SK-N-SH treated with all-trans-retinoic acid at 6 μM for 48 hours (cell line): ENCODE results near the gene HNF1A.

ENCODE experiments used
- ATAC-seq: fragments of 200-7000 bp; cut with Tn5 transposase; 3 replicates; pipeline ENCODE4 v1.9.1; 2020; ENCODE audit warnings: mild to moderate bottlenecking, moderate library complexity
- ARNTL ChIP-seq: fragments of 450-650 bp; formaldehyde crosslinking; IDR thresholded peaks from 2 replicates; pipeline ENCODE4 v1.5.0; 2020; ENCODE audit warnings: low read depth, mild to moderate bottlenecking, moderate library complexity, borderline replicate concordance
- BACH2 ChIP-seq: fragments of 250-450 bp; sonication (Bioruptor Pico); IDR thresholded peaks from 2 replicates; pipeline ENCODE4 v1.9.0; 2021; ENCODE audit warnings: mild to moderate bottlenecking, borderline replicate concordance
- CSDC2 ChIP-seq: fragments of 250-450 bp; sonication (Bioruptor Pico); IDR thresholded peaks from 2 replicates; pipeline ENCODE4 v1.5.0; 2020; ENCODE audit warnings: mild to moderate bottlenecking, moderate library complexity
- ESRRG ChIP-seq: fragments of 250-450 bp; sonication (Bioruptor Pico); IDR thresholded peaks from 2 replicates; pipeline ENCODE4 v1.6.1; 2021; ENCODE audit warnings: mild to moderate bottlenecking
- GLIS3 ChIP-seq: fragments of 250-450 bp; sonication (Bioruptor Pico); IDR thresholded peaks from 2 replicates; pipeline ENCODE4 v1.5.0; 2020; ENCODE audit warnings: mild to moderate bottlenecking, moderate library complexity
- ISL1 ChIP-seq: fragments of 250-450 bp; sonication (Bioruptor Pico); IDR thresholded peaks from 2 replicates; pipeline ENCODE4 v2.1.2; 2022; ENCODE audit warnings: mild to moderate bottlenecking, moderate library complexity
- PPARA ChIP-seq: fragments of 250-450 bp; sonication (Bioruptor Pico); IDR thresholded peaks from 2 replicates; pipeline ENCODE4 v1.5.0; 2020; ENCODE audit warnings: mild to moderate bottlenecking, borderline replicate concordance
- RARB ChIP-seq: fragments of 250-450 bp; sonication (Bioruptor Pico); IDR thresholded peaks from 2 replicates; pipeline ENCODE4 v1.8.0; 2021; ENCODE audit warnings: mild to moderate bottlenecking, moderate library complexity
- SNAI2 ChIP-seq: fragments of 250-450 bp; sonication (Bioruptor Pico); IDR thresholded peaks from 2 replicates; pipeline ENCODE4 v1.5.0; 2020; ENCODE audit warnings: mild to moderate bottlenecking, moderate library complexity
- TCF4 ChIP-seq: fragments of 250-450 bp; sonication (Bioruptor Pico); IDR thresholded peaks from 2 replicates; pipeline ENCODE4 v1.8.0; 2021; ENCODE audit warnings: mild to moderate bottlenecking, moderate library complexity, borderline replicate concordance
- TOX ChIP-seq: fragments of 250-450 bp; sonication (Bioruptor Pico); IDR thresholded peaks from 2 replicates; pipeline ENCODE4 v1.8.0; 2021; ENCODE audit warnings: mild to moderate bottlenecking, moderate library complexity, borderline replicate concordance
- TSHZ2 ChIP-seq: fragments of 250-450 bp; sonication (Bioruptor Pico); IDR thresholded peaks from 2 replicates; pipeline ENCODE4 v1.5.0; 2020; ENCODE audit warnings: mild to moderate bottlenecking, moderate library complexity
- ZFP3 ChIP-seq: fragments of 250-450 bp; sonication (Bioruptor Pico); IDR thresholded peaks from 2 replicates; pipeline ENCODE4 v1.5.0; 2020; ENCODE audit warnings: mild to moderate bottlenecking, moderate library complexity
- ZFP30 ChIP-seq: fragments of 450-650 bp; formaldehyde crosslinking; IDR thresholded peaks from 2 replicates; pipeline ENCODE4 v1.5.0; 2022; ENCODE audit warnings: mild to moderate bottlenecking, moderate library complexity
- ZNF565 ChIP-seq: fragments of 450-650 bp; formaldehyde crosslinking; conservative IDR thresholded peaks from 2 replicates; pipeline ENCODE4 v1.5.0; 2020; ENCODE audit warnings: low read depth, mild to moderate bottlenecking, moderate library complexity
- ZNF70 ChIP-seq: fragments of 450-650 bp; formaldehyde crosslinking; IDR thresholded peaks from 2 replicates; pipeline ENCODE4 v1.5.0; 2020; ENCODE audit warnings: mild to moderate bottlenecking, moderate library complexity
- ZNF8 ChIP-seq: fragments of 450-650 bp; formaldehyde crosslinking; IDR thresholded peaks from 2 replicates; pipeline ENCODE4 v1.5.0; 2020; ENCODE audit warnings: mild to moderate bottlenecking, moderate library complexity
- TF ChIP-seq, protein P1 (sequence below): fragments of 250-450 bp; sonication (Bioruptor Pico); IDR thresholded peaks from 2 replicates; pipeline ENCODE4 v1.8.0; 2020; ENCODE audit warnings: mild to moderate bottlenecking, moderate library complexity, borderline replicate concordance
- TF ChIP-seq, protein P2 (sequence below): fragments of 250-450 bp; sonication (Bioruptor Pico); IDR thresholded peaks from 2 replicates; pipeline ENCODE4 v1.5.1; 2020; ENCODE audit warnings: low read depth, mild to moderate bottlenecking, moderate library complexity
- TF ChIP-seq, protein P3 (sequence below): fragments of 250-450 bp; sonication (Bioruptor Pico); IDR thresholded peaks from 2 replicates; pipeline ENCODE4 v1.5.1; 2021; ENCODE audit warnings: mild to moderate bottlenecking, moderate library complexity
- TF ChIP-seq, protein P4 (sequence below): fragments of 250-450 bp; sonication (Bioruptor Pico); IDR thresholded peaks from 2 replicates; pipeline ENCODE4 v1.8.0; 2021; ENCODE audit warnings: low read depth, mild to moderate bottlenecking, moderate library complexity, borderline replicate concordance

The HNF1A gene

GRCh38 chr12:121001060-121001459, 22.7 kb downstream of the HNF1A start:
- ATAC-seq: no peak

DNA sequence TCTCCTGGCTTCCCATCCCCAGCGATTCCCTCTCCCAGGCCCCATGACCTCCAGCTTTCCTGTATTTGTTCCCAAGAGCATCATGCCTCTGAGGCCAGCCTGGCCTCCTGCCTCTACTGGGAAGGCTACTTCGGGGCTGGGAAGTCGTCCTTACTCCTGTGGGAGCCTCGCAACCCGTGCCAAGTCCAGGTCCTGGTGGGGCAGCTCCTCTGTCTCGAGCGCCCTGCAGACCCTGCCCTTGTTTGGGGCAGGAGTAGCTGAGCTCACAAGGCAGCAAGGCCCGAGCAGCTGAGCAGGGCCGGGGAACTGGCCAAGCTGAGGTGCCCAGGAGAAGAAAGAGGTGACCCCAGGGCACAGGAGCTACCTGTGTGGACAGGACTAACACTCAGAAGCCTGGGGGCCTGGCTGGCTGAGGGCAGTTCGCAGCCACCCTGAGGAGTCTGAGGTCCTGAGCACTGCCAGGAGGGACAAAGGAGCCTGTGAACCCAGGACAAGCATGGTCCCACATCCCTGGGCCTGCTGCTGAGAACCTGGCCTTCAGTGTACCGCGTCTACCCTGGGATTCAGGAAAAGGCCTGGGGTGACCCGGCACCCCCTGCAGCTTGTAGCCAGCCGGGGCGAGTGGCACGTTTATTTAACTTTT, 23.6 kb downstream of the HNF1A start:
- no peak for ATAC-seq
- no peak for TF ChIP-seq TOX
- no peak for TF ChIP-seq SNAI2 (CRISPR knock-in tag)
- TF ChIP-seq CSDC2 (CRISPR knock-in tag): no peak
- no peak for TF ChIP-seq RARB (CRISPR knock-in tag)
- TF ChIP-seq ARNTL (CRISPR knock-in tag): no peak
- TF ChIP-seq, all 23 proteins: peak for 0

More at GRCh38 chr12:121001060-121001459, 22.7 kb downstream of the HNF1A start:
- TF ChIP-seq RARB (CRISPR knock-in tag) (no peak), TCF4 (CRISPR knock-in tag) (no peak), ZNF70 (CRISPR knock-in tag) (no peak), TSHZ2 (CRISPR knock-in tag) (no peak), ZNF8 (no peak), ESRRG (CRISPR knock-in tag) (no peak), ZFP3 (no peak), BACH2 (CRISPR knock-in tag) (no peak), ZFP30 (CRISPR knock-in tag) (no peak), ZNF565 (CRISPR knock-in tag) (no peak), ISL1 (CRISPR knock-in tag) (no peak), PPARA (no peak)
- TF ChIP-seq, protein P1, sequence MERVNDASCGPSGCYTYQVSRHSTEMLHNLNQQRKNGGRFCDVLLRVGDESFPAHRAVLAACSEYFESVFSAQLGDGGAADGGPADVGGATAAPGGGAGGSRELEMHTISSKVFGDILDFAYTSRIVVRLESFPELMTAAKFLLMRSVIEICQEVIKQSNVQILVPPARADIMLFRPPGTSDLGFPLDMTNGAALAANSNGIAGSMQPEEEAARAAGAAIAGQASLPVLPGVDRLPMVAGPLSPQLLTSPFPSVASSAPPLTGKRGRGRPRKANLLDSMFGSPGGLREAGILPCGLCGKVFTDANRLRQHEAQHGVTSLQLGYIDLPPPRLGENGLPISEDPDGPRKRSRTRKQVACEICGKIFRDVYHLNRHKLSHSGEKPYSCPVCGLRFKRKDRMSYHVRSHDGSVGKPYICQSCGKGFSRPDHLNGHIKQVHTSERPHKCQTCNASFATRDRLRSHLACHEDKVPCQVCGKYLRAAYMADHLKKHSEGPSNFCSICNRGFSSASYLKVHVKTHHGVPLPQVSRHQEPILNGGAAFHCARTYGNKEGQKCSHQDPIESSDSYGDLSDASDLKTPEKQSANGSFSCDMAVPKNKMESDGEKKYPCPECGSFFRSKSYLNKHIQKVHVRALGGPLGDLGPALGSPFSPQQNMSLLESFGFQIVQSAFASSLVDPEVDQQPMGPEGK (CRISPR knock-in tag): no peak
- TF ChIP-seq, protein P2, sequence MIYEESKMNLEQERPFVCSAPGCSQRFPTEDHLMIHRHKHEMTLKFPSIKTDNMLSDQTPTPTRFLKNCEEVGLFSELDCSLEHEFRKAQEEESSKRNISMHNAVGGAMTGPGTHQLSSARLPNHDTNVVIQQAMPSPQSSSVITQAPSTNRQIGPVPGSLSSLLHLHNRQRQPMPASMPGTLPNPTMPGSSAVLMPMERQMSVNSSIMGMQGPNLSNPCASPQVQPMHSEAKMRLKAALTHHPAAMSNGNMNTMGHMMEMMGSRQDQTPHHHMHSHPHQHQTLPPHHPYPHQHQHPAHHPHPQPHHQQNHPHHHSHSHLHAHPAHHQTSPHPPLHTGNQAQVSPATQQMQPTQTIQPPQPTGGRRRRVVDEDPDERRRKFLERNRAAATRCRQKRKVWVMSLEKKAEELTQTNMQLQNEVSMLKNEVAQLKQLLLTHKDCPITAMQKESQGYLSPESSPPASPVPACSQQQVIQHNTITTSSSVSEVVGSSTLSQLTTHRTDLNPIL: no peak
- TF ChIP-seq, protein P3, sequence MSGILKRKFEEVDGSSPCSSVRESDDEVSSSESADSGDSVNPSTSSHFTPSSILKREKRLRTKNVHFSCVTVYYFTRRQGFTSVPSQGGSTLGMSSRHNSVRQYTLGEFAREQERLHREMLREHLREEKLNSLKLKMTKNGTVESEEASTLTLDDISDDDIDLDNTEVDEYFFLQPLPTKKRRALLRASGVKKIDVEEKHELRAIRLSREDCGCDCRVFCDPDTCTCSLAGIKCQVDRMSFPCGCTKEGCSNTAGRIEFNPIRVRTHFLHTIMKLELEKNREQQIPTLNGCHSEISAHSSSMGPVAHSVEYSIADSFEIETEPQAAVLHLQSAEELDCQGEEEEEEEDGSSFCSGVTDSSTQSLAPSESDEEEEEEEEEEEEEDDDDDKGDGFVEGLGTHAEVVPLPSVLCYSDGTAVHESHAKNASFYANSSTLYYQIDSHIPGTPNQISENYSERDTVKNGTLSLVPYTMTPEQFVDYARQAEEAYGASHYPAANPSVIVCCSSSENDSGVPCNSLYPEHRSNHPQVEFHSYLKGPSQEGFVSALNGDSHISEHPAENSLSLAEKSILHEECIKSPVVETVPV (CRISPR knock-in tag): no peak
- TF ChIP-seq, protein P4, sequence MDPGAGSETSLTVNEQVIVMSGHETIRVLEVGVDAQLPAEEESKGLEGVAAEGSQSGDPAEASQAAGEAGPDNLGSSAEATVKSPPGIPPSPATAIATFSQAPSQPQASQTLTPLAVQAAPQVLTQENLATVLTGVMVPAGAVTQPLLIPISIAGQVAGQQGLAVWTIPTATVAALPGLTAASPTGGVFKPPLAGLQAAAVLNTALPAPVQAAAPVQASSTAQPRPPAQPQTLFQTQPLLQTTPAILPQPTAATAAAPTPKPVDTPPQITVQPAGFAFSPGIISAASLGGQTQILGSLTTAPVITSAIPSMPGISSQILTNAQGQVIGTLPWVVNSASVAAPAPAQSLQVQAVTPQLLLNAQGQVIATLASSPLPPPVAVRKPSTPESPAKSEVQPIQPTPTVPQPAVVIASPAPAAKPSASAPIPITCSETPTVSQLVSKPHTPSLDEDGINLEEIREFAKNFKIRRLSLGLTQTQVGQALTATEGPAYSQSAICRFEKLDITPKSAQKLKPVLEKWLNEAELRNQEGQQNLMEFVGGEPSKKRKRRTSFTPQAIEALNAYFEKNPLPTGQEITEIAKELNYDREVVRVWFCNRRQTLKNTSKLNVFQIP (CRISPR knock-in tag): no peak
- TF ChIP-seq, all 23 proteins: peak for 0

DNA sequence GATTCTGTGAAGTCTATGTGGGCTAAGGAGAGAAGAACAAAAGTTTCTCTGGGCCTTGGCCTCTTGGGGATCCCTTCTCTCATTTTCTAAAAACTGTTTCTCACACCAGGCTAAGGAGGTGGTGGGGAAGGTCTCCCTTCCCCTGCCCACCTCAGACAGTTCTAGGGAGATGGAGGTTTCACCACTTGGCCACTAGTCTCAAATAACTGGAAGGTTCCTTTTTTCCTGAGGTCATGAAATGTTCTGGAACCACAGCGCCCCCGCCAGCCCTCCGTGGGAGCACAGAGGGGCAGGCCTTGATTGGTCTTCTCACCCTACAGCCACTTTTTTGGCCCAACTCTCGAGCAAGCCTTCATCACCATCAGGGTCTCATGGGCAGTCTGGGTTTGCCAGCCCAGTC, 25.3 kb downstream of the HNF1A start:
- ATAC-seq: no peak
- TF ChIP-seq GLIS3 (CRISPR knock-in tag) (no peak), PPARA (no peak), TCF4 (CRISPR knock-in tag) (no peak), ZNF565 (CRISPR knock-in tag) (no peak), TSHZ2 (CRISPR knock-in tag) (no peak), TOX (no peak), ESRRG (CRISPR knock-in tag) (no peak), ZFP3 (no peak), RARB (CRISPR knock-in tag) (no peak), ZNF8 (no peak), ZFP30 (CRISPR knock-in tag) (no peak), ARNTL (CRISPR knock-in tag) (no peak), ISL1 (CRISPR knock-in tag) (no peak), BACH2 (CRISPR knock-in tag) (no peak)
- TF ChIP-seq, protein P3 (CRISPR knock-in tag): no peak
